Fibroblast of gingiva (primary cell): Measurements from ENCODE around the gene DNAH6.
"Not testable (repeated sequence)": the region's sequence is repeated elsewhere in the genome, so short reads cannot be mapped to it uniquely, and the experiment has no call there.

ENCODE experiments used
- DNase-seq: peaks from one replicate; pipeline ENCODE4 v3.0.0-alpha.2; 2011; ENCODE audit warnings: low read depth

The DNAH6 gene

GRCh38 chr2:84748341-84748740 lies 232.0 kb downstream of the DNAH6 start:
- DNase-seq, result no peak

DNA sequence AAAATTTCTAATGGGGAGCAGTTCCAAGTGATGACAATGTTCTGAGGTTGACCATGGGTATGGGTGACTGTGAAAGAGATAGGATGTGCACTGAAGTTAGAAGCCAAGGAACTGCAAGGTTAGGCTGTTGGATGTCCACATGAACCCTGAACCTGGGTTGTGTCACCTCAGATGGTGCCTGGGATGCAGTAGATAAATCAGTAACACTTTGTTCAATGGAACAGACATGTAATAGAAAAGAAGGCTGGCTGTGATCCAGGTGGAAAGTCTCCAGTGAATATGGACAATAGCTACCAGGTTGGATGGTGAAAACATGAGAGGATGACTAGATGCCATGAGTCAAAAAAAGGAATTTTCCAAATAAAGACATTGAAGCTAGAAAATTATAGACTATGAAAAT lies 233.1 kb downstream of the DNAH6 start:
- DNase-seq, result no peak

GRCh38 chr2:84755096-84755495 lies 238.8 kb downstream of the DNAH6 start:
- no peak for DNase-seq

GRCh38 chr2:84757648-84758047 lies 241.3 kb downstream of the DNAH6 start:
- no peak for DNase-seq

DNA sequence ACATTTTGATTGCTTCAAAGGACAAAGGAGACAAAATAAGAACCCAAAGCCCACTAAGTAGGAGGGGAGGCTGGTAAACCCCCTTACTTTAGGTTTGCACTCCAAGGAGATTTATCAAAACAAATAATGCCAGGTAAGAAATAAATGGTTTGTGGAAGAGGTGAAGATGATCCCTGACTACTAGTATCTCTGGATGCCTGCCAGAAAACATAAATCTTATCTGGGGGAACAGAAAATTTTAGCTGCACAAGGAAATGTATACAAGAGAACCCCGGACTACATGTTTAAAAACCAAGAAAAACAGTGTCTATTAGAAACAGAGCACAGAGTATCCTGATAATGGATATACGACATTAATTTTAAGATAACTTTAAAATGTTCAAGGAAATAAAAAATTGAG lies 250.5 kb downstream of the DNAH6 start:
- no peak for DNase-seq

DNA sequence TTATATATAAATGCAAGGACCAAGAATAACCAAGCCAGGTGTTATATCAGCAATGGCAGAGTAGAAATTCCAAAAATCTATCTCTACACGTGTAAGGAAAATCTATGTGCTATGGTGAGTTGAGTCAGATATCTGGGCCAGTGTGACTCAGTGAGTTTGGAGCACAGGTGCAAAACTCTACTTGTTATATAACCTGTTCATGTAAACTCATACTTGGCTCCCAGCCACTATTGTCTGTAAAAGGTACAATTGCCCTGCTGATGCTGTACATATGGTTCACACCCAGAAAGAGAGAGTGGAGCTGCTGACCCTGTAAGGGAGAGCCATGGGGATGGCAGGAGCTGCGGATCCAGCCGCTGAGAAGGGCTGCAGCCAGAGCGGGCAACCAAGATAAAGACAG lies 252.5 kb downstream of the DNAH6 start:
- no peak for DNase-seq

GRCh38 chr2:84770280-84770679 lies 254.0 kb downstream of the DNAH6 start:
- DNase-seq, result no peak

DNA sequence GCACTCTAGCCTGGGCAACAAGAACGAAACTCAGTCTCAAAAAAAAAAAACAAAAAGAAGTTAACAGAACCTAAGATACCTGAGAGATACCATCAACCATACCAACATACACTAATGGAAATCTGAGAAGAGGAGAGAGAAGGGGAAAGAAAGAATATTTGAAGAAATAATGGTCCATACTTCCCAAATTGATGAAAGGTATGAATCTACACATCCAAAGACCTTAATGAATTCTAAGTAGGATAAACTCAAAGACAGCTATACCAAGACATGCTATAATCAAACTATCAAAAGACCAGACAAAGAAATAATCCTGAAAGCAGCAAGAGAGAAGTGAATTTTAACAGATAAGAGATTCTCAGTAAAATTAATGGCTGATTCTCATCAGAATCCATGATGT lies 255.0 kb downstream of the DNAH6 start:
- DNase-seq, result no peak

- not testable (repeated sequence) for DNase-seq
Observed at GRCh38 chr2:84773562-84773961, 257.3 kb downstream of the DNAH6 start.

DNA sequence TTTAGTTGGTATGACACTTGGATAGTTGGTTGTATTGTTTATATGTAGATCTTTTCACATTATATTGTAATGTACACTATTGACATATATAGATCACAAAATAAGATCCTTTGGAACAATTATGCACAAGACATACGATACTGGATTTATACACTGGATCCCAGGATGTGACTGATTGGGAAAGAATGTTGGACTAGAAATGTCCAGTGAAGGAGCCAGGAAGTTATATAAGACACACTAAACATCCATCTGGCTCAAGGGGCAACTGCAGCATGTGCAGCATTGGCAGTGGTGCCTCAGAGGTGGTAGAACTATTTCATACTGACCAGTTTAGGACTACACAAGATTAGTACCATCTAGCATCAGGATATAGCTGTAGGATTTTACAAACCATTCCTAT lies 259.7 kb downstream of the DNAH6 start:
- DNase-seq, result peak; percentile 19

DNA sequence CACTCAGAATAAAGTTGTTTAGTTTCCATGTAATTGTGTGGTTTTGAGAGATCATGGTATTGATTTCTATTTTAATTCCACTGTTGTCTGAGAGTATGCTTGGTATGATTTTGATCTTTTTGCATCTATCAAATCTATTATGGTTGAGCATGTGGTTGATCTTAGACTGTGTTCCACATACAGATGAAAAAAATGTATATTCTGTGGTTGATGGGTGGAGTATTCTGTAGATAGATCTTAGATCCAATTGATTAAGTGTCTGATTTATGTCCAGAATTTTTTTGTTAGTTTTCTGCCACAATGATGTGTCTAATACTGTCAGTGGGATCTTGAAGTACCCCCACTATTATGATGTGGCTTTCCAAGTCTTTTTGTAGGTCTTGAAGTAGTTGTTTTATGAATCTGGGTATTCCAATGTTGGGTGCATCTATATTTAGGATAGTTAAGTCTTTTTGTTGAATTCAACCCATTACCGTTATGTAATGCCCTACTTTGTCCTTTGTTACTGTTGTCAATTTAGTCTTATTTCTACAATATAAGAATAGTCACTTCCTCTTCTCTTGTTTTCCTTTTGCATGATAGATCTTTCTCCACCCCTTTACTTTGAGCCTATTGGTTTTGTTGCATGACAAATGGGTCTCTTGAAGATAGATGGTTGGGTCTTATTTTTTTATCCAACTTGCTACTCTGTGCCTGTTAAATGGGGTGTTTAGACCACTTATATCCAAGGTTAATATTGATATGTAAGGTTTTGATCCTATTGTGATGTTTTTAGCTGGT lies 262.8 kb downstream of the DNAH6 start:
- no peak for DNase-seq

DNA sequence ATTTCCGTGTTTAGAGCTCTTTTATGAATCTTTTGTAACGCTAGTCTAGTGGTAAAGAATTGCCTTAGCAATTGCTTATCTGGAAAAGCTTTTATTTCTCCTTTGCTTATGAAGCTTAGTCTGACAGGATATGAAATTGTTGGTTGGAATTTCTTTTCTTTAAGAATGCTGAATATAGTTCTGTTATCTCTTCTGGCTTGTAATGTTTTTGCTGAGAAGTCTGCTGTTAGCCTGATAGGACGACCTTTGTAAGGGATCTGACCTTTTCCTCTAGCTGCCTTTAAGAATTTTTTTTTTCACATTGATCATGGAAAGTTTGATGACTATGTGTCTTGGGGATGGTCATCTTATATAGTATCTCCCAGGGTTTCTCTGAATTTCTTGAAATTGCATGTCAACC lies 263.5 kb downstream of the DNAH6 start:
- DNase-seq, result no peak

DNA sequence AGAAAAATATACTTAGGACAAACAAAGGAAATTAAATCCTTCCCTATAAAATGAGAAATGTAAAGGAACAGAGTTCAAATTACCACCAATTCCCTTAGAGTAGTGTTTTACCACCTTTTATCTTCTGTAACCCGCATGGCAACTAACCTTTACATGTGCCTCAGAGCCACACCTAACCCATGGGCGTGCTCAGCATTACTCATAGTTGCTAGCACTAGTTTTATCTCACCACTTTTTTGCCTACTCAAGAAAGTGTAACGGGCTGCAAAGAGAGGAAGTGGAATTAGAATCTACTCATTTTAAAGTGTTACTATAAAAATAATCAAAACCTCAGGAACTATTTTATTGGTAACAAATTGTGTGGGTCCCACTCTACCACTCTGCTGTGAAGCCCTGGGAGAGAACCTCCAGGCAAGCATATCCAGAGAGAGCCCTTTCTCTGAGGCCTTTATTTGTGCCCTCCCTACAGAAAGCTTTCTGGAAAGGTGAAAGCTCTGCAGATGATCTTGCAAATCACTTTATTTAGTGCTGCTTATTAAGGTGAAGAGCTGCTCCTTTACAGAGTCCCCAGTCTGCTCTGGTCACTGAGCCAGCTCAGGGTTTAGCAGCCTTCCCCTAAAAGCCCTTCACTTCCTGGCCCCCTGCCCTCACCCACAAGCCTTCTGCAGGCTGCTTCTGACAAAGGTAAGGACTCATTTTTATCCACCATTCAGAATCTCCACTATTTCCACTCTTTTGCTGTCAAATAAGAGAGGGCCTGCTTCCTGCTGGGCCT lies 265.8 kb downstream of the DNAH6 start:
- no peak for DNase-seq

DNA sequence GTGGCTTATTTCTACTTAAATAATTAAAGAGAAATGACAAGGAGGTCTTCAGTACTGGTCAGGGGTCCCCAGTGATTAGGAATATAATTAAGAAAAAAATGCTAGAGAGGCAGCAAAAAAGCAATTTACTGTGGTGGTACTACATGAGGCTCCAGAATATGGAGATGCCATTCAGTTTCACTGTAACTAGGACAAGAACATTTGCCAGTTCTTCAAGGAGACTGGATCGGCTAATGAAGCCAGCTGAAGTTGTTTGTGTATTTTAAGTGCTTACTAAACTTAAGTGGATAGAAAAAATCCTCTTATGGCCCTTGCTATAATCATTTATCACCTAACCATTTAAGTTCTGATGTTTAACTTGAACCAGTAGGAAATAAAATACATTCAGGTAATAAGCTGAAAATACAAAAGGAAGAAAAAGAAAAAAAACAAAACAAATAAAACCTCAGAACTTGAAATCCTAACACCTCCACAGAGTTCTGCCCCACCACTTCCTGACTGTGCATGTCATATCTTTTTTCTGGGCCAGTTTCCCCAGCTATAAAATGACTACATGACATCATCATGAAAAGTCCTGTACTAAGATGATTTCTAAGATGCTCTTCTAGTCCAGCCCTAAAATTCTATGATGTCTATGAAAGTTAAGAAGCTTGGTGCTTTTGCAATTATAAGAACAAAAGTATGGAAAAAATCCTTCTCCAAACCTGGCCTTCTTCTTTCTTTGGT lies 266.6 kb downstream of the DNAH6 start:
- no peak for DNase-seq

DNA sequence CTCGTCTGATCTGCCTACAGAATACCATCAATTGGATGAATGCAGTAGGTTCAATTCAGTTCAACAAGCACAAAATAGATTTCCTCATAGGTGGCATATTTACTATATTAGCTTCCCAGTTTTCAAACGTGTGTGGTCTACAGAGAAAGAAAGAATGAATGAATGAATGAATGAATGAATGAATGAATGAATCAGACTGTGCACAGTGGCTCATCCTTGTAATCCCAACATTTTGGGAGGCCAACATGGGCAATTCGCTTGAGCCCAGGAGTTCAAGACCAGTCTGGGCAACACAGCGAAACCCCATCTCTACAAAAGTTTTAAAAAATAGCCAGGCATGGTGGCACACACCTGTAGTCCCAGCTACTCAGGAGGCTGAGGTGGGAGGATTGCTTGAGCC lies 269.7 kb downstream of the DNAH6 start:
- DNase-seq, result no peak

DNA sequence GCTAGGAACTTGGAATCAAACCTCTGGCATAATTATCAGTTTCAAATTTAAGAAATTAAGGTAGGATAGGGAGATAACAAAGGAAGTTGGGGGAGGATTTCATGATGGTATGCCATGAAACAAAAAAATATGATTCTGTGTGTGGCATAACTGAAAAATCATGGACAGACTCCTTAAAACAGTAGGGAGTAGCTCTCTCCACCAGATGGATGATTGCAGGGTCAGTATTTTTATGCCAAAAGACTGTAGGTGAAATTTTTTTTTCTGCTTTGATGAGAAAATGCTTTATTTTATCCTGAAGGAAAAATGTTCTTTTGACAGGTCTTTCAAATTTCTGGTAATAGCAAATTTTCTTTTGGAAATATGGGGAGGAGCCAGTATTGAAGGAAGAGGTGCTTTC lies 270.3 kb downstream of the DNAH6 start:
- DNase-seq, result no peak

GRCh38 chr2:84788027-84788426 lies 271.7 kb downstream of the DNAH6 start:
- no peak for DNase-seq

GRCh38 chr2:84788498-84788897 lies 272.2 kb downstream of the DNAH6 start:
- DNase-seq, result no peak

GRCh38 chr2:84792856-84793522 lies 276.7 kb downstream of the DNAH6 start:
- DNase-seq, result no peak

DNA sequence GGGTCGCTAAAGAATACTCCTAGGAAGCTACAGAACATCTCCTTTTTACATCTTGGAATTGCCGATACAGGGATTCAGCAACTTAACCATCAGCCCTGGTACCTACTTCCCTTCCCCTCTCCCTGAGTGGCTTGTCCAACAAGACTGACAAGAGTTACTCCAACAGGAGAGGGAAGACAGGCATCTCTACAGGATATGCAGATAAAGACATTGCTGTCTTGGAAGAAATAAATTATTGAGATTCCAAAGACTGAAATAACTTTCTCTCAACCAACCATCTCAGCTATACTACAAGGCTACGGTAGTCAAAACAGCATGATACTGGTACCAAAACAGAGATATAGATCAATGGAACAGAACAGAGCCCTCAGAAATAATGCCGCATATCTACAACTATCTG lies 277.3 kb downstream of the DNAH6 start:
- no peak for DNase-seq

DNA sequence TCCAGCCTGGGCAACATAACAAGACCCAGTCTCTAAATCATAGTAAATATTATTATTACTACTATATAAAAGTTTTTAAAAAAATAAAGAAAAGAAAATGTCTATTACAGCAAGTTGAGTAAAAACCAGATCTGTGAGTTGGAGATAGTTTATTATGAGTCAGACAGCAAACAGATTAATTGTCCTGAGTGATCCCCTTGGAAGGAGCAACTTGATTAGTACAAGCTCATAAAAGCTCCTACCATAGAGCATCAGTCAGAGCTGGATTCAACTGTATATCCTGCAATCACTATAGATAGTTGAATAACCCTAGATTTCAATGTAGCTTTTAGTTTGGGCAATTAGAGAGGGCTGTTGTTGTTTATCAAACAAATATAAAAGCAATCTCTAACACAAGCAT lies 280.5 kb downstream of the DNAH6 start:
- DNase-seq, result no peak

DNA sequence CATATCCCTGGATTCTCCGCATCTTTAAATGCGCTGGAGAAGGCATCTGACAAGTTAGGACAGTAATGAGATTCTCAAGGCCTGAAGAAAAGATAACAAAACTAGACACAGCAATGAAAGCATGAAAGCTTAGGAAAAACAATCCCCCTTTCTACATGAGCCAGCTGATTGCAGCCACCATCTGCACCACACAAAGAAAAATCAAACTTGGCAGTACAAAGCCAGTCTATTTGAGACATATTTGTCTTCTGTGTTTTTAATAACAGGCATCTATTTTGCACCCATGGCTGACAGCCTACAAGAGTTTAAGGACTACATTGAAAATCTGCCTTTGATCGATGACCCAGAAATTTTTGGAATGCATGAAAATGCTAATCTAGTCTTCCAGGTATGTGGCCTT lies 281.0 kb downstream of the DNAH6 start:
- no peak for DNase-seq
